K562 (cell line): ENCODE results near the gene FOXP4. TPM values are rescaled to one million over a fixed set of nuclear protein-coding genes. Genes with fewer than 3 reads are reported as not detected.

Experiments
- ATAC-seq: fragments of 200-7000 bp; cut with Tn5 transposase; 3 replicates; pipeline ENCODE4 v1.9.1; 2020; ENCODE audit warnings: moderate library complexity
- BruUV-seq: library from RNA; stranded (reverse); fragments of 400-500 nt; replicated peaks from 2 replicates; lab custom pipeline; 2021; lab: Mats Ljungman, UMichigan
- CTCF ChIA-PET: fragments of 300-600 bp; formaldehyde crosslinking; extraction: SDS; loops from one replicate; lab custom pipeline; 2021; ENCODE audit warnings: low intra/inter-chr PET ratio; lab: Yijun Ruan, JAX
- POLR2A ChIA-PET: fragments of 300-600, 350-650 bp; sonication (Branson Sonifier 250); formaldehyde crosslinking; extraction: SDS; loops from one replicate; lab custom pipeline; 2021; ENCODE audit warnings: antibody characterized with exemption, inconsistent platforms; lab: Yijun Ruan, JAX
- DNase-seq, 4 experiments: peaks; one replicate each; pipeline versions ENCODE4 v3.0.0 to v3.0.0-alpha.2; 2011 to 2018; ENCODE audit warnings: low spot score in 3 of 4, mixed read lengths in 3 of 4; ENCODE audit errors: extremely low read depth in 1 of 4
- FAIRE-seq: peaks from 2 replicates; lab custom pipeline; 2011; peaks lifted over from hg19 to GRCh38; lab: Jason Lieb, UNC
- H2AFZ ChIP-seq: 2 replicates; pipeline ENCODE4 v1.6.0; 2011; ENCODE audit warnings: low read depth, low read length, control low read depth, inconsistent platforms
- H3K27ac ChIP-seq: fragments of 200-600 bp; 3 replicates; pipeline ENCODE4 v1.8.0; 2011; ENCODE audit warnings: low read depth, mild to moderate bottlenecking, control low read depth, inconsistent platforms, low read length, moderate library complexity, mixed read lengths; ENCODE audit errors: extremely low read depth
- H3K27me3 ChIP-seq, 2 experiments: fragments of 300-600 bp in 1 of 2; 2 replicates in 1 of 2; 3 replicates in 1 of 2; pipeline versions ENCODE4 v1.6.0 to v1.8.0; 2011; ENCODE audit warnings: inconsistent platforms in 2 of 2, low read length in 2 of 2, mild to moderate bottlenecking in 1 of 2, mixed read lengths in 1 of 2, moderate library complexity in 1 of 2; ENCODE audit not compliant: control insufficient read depth in 2 of 2, insufficient read depth in 2 of 2
- H3K36me3 ChIP-seq: fragments of 300-600 bp; 3 replicates; pipeline ENCODE4 v1.8.0; 2011; ENCODE audit warnings: mild to moderate bottlenecking, low read length, inconsistent platforms; ENCODE audit not compliant: control insufficient read depth, insufficient read depth
- H3K4me1 ChIP-seq, 2 experiments: fragments of 200-600 bp in 1 of 2; replicated peaks in 1 of 2; 2 replicates in 1 of 2; 3 replicates in 1 of 2; pipeline versions ENCODE4 v1.5.1 to v1.8.0; 2011; ENCODE audit warnings: inconsistent platforms in 2 of 2, low read length in 2 of 2, mild to moderate bottlenecking in 1 of 2, mixed read lengths in 1 of 2, moderate library complexity in 1 of 2; ENCODE audit not compliant: control insufficient read depth in 2 of 2, insufficient read depth in 2 of 2
- H3K4me2 ChIP-seq: 2 replicates; pipeline ENCODE4 v1.6.1; 2011; ENCODE audit warnings: low read length, control low read depth, inconsistent platforms, mixed read lengths; ENCODE audit not compliant: insufficient read depth
- H3K4me3 ChIP-seq: fragments of 200-600 bp; sonication (generic), shearing (Covaris generic); 2 replicates; pipeline ENCODE4 v1.5.1; 2016; ENCODE audit warnings: control low read depth, inconsistent platforms
- H3K79me2 ChIP-seq: fragments of 200-600 bp; 3 replicates; pipeline ENCODE4 v1.8.0; 2011; ENCODE audit warnings: low read length, inconsistent platforms; ENCODE audit not compliant: control insufficient read depth, insufficient read depth
- H3K9ac ChIP-seq, 2 experiments: 2 replicates each; pipeline versions ENCODE4 v1.6.0 to v1.6.1; 2011; ENCODE audit warnings: low read depth in 2 of 2, low read length in 2 of 2, control low read depth in 1 of 2, inconsistent platforms in 1 of 2, mild to moderate bottlenecking in 1 of 2, mixed read lengths in 1 of 2; ENCODE audit not compliant: insufficient read depth in 1 of 2
- H3K9me1 ChIP-seq: one replicate; pipeline ENCODE4 v1.6.0; 2011; ENCODE audit warnings: inconsistent platforms, mild to moderate bottlenecking, low read length, moderate library complexity; ENCODE audit not compliant: control insufficient read depth, insufficient read depth
- H3K9me3 ChIP-seq: replicated peaks from 2 replicates; pipeline ENCODE4 v1.5.1; 2011; ENCODE audit warnings: low read depth, low read length, inconsistent platforms; ENCODE audit not compliant: control insufficient read depth, insufficient read depth
- H4K20me1 ChIP-seq: replicated peaks from 2 replicates; pipeline ENCODE4 v1.6.1; 2011; ENCODE audit warnings: low read length, inconsistent platforms, mixed read lengths; ENCODE audit not compliant: control insufficient read depth, insufficient read depth
- CC2D1A ChIP-seq: fragments of 450-650 bp; IDR thresholded peaks from 2 replicates; pipeline ENCODE4 v1.6.1; 2017; ENCODE audit warnings: mild to moderate bottlenecking
- CTBP1 ChIP-seq: fragments of 450-650 bp; IDR thresholded peaks from 2 replicates; pipeline ENCODE4 v1.6.1; 2016; ENCODE audit warnings: borderline replicate concordance
- DACH1 ChIP-seq: fragments of 450-650 bp; IDR thresholded peaks from 2 replicates; pipeline ENCODE4 v1.6.1; 2018; ENCODE audit not compliant: partially characterized antibody
- ESRRA ChIP-seq: fragments of 450-650 bp; IDR thresholded peaks from 2 replicates; pipeline ENCODE4 v1.6.1; 2014; ENCODE audit warnings: low read depth, mild to moderate bottlenecking, moderate library complexity, borderline replicate concordance
- TAF1 ChIP-seq: IDR thresholded peaks from 2 replicates; pipeline ENCODE4 v1.6.1; 2011; ENCODE audit warnings: mild to moderate bottlenecking, low read length, moderate library complexity; ENCODE audit not compliant: insufficient read depth, control insufficient read depth, severe bottlenecking; ENCODE audit errors: extremely low read depth
- ZC3H8 ChIP-seq: fragments of 450-650 bp; IDR thresholded peaks from 2 replicates; pipeline ENCODE4 v1.6.1; 2017
- ZNF143 ChIP-seq: sonication (generic); formaldehyde crosslinking; IDR thresholded peaks from 2 replicates; pipeline ENCODE4 v1.9.0; 2022; ENCODE audit warnings: mild to moderate bottlenecking, missing genetic modification reagents
- WGBS: fragments of 100-300 bp; shearing (Covaris generic); methylation state at CpG from one replicate; pipeline ENCODE4 v1.1.6; 2016; ENCODE audit warnings: low coverage, mixed read lengths; ENCODE audit not compliant: insufficient coverage; ENCODE audit errors: missing lambda C conversion rate; 5-methylcytosine and 5-hydroxymethylcytosine counted together
- in situ Hi-C: fragments of 300-500 bp; cut with MboI; formaldehyde crosslinking; loops from 4 replicates; pipeline ENCODE4 v1.15.0; 2018; ENCODE audit warnings: inconsistent platforms, mixed read lengths
- intact Hi-C: fragments of 100-400 bp; cut with micrococcal nuclease; formaldehyde crosslinking; loops from 2 replicates; pipeline ENCODE4 v1.14.2; 2022
- polyA plus RNA-seq, 8 experiments: library from polyadenylated mRNA; depleted of rRNA in 4 of 8; stranded (reverse) in 5 of 8; unstranded in 3 of 8; fragments of >200 nt; fragmentation: Nextera tagmentation in 2 of 8; fragmentation: Illumina TruSeq in 1 of 8; extraction: Ambion mirVana in 2 of 8; extraction: Trizol in 1 of 8; gene quantifications; 2 replicates each; pipeline versions ENCODE4 v1.2.1 to v1.2.3, GENCODE V29; 2011 to 2014; ENCODE audit warnings: inconsistent platforms in 1 of 8, missing spikeins in 1 of 8
- total RNA-seq, 7 experiments: library from RNA; depleted of rRNA in 6 of 7; stranded (reverse); fragments of >200 nt in 6 of 7; fragmentation: Illumina TruSeq in 2 of 7; extraction: Trizol in 2 of 7; gene quantifications; 2 replicates each; pipeline versions ENCODE4 v1.2.1 to v1.2.3, GENCODE V29; 2011 to 2021; ENCODE audit warnings: low replicate concordance in 1 of 7
- TF ChIP-seq, protein P1 (sequence below): fragments of 250-450 bp; sonication (Bioruptor Pico); IDR thresholded peaks from 2 replicates; pipeline ENCODE4 v1.4.0; 2020

Gene FOXP4
- total and polyA plus RNA-seq, 9 of the 15 experiments (the other 6 are each of a cell fraction or from before 2014, with no cell fraction given), result 0.11 to 29.4 (median 2.3) TPM

DNA sequence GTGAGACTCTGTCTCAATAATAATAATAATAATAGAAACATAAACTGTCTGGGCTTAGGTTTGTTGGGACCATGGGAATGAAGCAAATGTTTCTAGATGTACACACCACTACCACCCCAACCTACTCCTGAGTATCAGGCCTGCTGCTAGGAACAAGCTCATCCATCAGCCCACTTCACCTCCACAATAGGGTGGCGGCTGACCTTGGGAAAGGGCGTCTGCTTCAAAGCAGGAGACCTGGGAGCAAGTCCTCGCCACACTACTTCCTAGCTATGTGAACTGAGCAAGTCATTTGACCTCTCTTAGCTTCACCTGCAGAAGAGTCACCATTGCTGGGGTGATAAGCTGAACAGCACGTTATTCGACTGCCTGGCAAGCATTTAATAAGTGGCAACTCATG, 3.1 kb upstream of the FOXP4 start:
- Histone ChIP-seq H3K9ac (no peak overlapping the region), H3K79me2 (peaks cover 26% of the 10 kb centered on the region), H3K4me2 (no peak overlapping the region), H3K4me3 (no peak overlapping the region), H4K20me1 (peaks cover 5% of the 10 kb centered on the region; the same call in 1 of the 2 replicates), H3K9me3 (no peaks in the 10 kb centered on the region), H3K27ac (no peak overlapping the region), H2AFZ (no peak overlapping the region), H3K4me1 (peaks cover 26 to 41% of the 10 kb centered on the region in 2 experiments), H3K36me3 (no peaks in the 10 kb centered on the region; the same call in 2 of the 3 replicates), H3K9me1 (no peaks in the 10 kb centered on the region), H3K27me3 (no peaks in the 10 kb centered on the region)
- WGBS, result 70% methylated on average over 5 of the region's 5 CpGs
- no TSS peak for BruUV-seq
- ChIA-PET CTCF (no interaction called here), POLR2A (interaction anchor here (0.6 to 2.0 kb wide), 6 partner anchors 8 to 546 kb away, joined by 3 to 10 read pairs (median 3); no protein-coding TSS in a partner anchor)
- ATAC-seq, result no peak
- DNase-seq, result no peak
- intact Hi-C loops (no loop called here), in situ Hi-C loops (no loop called here)
- TF ChIP-seq ESRRA (peak; percentile 54; the same call in 1 of the 2 replicates), TAF1 (no peak), CC2D1A (no peak)
- FAIRE-seq, result no peak

- Histone ChIP-seq H2AFZ (peak overlapping the region; percentile 93), H3K27ac (peak overlapping the region; percentile 77), H3K9me3 (no peaks in the 10 kb centered on the region), H3K4me3 (peak overlapping the region; percentile 68), H3K4me2 (peak overlapping the region; percentile 93), H3K27me3 (no peaks in the 10 kb centered on the region), H3K79me2 (peaks cover 29% of the 10 kb centered on the region), H3K9ac (peak overlapping the region; percentile 83 to 97), H3K36me3 (peaks cover 4% of the 10 kb centered on the region; the same call in 2 of the 3 replicates), H3K9me1 (no peaks in the 10 kb centered on the region), H3K4me1 (peaks cover 29 to 36% of the 10 kb centered on the region in 2 experiments), H4K20me1 (peaks cover 8% of the 10 kb centered on the region; the same call in 1 of the 2 replicates)
- ATAC-seq (peak; percentile 18), FAIRE-seq (peak; percentile 35), DNase-seq (peak; percentile 41 to 54 (median 46))
- ChIA-PET POLR2A (interaction anchor here (0.6 kb wide), 1 partner anchor 55 kb away, joined by 3 read pairs; no protein-coding TSS in a partner anchor), CTCF (interaction anchor here (0.9 kb wide), 1 partner anchor 46 kb away, joined by 3 read pairs; no protein-coding TSS in a partner anchor)
- no TSS peak for BruUV-seq
- in situ Hi-C loops (no loop called here), intact Hi-C loops (loop anchor here (2.0 kb wide), 1 partner anchor 48 kb away; no protein-coding TSS in a partner anchor)
- WGBS, result 2% methylated on average over 15 of the region's 15 CpGs
- TF ChIP-seq DACH1 (no peak), CTBP1 (no peak), ZNF143 (CRISPR knock-in tag) (peak; percentile 45; the same call in 1 of the 2 replicates), ZC3H8 (no peak)
- TF ChIP-seq, protein P1, sequence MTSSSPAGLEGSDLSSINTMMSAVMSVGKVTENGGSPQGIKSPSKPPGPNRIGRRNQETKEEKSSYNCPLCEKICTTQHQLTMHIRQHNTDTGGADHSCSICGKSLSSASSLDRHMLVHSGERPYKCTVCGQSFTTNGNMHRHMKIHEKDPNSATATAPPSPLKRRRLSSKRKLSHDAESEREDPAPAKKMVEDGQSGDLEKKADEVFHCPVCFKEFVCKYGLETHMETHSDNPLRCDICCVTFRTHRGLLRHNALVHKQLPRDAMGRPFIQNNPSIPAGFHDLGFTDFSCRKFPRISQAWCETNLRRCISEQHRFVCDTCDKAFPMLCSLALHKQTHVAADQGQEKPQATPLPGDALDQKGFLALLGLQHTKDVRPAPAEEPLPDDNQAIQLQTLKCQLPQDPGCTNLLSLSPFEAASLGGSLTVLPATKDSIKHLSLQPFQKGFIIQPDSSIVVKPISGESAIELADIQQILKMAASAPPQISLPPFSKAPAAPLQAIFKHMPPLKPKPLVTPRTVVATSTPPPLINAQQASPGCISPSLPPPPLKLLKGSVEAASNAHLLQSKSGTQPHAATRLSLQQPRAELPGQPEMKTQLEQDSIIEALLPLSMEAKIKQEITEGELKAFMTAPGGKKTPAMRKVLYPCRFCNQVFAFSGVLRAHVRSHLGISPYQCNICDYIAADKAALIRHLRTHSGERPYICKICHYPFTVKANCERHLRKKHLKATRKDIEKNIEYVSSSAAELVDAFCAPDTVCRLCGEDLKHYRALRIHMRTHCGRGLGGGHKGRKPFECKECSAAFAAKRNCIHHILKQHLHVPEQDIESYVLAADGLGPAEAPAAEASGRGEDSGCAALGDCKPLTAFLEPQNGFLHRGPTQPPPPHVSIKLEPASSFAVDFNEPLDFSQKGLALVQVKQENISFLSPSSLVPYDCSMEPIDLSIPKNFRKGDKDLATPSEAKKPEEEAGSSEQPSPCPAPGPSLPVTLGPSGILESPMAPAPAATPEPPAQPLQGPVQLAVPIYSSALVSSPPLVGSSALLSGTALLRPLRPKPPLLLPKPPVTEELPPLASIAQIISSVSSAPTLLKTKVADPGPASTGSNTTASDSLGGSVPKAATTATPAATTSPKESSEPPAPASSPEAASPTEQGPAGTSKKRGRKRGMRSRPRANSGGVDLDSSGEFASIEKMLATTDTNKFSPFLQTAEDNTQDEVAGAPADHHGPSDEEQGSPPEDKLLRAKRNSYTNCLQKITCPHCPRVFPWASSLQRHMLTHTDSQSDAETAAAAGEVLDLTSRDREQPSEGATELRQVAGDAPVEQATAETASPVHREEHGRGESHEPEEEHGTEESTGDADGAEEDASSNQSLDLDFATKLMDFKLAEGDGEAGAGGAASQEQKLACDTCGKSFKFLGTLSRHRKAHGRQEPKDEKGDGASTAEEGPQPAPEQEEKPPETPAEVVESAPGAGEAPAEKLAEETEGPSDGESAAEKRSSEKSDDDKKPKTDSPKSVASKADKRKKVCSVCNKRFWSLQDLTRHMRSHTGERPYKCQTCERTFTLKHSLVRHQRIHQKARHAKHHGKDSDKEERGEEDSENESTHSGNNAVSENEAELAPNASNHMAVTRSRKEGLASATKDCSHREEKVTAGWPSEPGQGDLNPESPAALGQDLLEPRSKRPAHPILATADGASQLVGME (CRISPR knock-in tag), result no peak
Observed at GRCh38 chr6:41545247-41545702, 906 bp upstream of the FOXP4 start.
